Measurements from ENCODE around the gene TMEM151A. TPM values are rescaled to one million over a fixed set of nuclear protein-coding genes. Genes with fewer than 3 reads are reported as not detected.

The TMEM151A gene
- total RNA-seq, 2 donors from 2014 or later, result 0.27 TPM; not detected in 1

GRCh38 chr11:66321606-66322005 lies 29.9 kb downstream of the TMEM151A start:
- Histone ChIP-seq H3K4me1 (ENCODE audit: control insufficient read depth in 1 of 2, low read depth in 2 of 2) (peaks cover 8 to 18% of the 10 kb centered on the region in 2 donors), H3K9me3 (no peaks in the 10 kb centered on the region), H3K27me3 (replicated peaks; ENCODE audit: insufficient read depth) (no peaks in the 10 kb centered on the region), H3K36me3 (no peaks in the 10 kb centered on the region), H3K4me3 (no peak overlapping the region), H3K27ac (no peak overlapping the region)
- no peak for TF ChIP-seq CTCF (IDR thresholded peaks at IDR 0.05)
- ATAC-seq (ENCODE audit: insufficient number of reproducible peaks, low FRiP score, low read depth) (no peak), DNase-seq (ENCODE audit: low spot score) (no peak)

GRCh38 chr11:66322732-66323427 lies 31.2 kb downstream of the TMEM151A start:
- Histone ChIP-seq H3K27me3 (replicated peaks; ENCODE audit: insufficient read depth) (no peaks in the 10 kb centered on the region), H3K9me3 (no peaks in the 10 kb centered on the region), H3K36me3 (no peaks in the 10 kb centered on the region), H3K27ac (no peak overlapping the region), H3K4me1 (ENCODE audit: control insufficient read depth in 1 of 2, low read depth in 2 of 2) (peaks cover under 1 to 9% of the 10 kb centered on the region in 2 donors), H3K4me3 (no peak overlapping the region)
- DNase-seq (ENCODE audit: low spot score) (no peak), ATAC-seq (ENCODE audit: insufficient number of reproducible peaks, low FRiP score, low read depth) (no peak)
- no peak for TF ChIP-seq CTCF (IDR thresholded peaks at IDR 0.05)

- no peaks in the 10 kb centered on the region for H3K9me3 ChIP-seq
- H3K4me1 ChIP-seq (ENCODE audit: control insufficient read depth in 1 of 2, low read depth in 2 of 2), result peaks cover 0 to 9% of the 10 kb centered on the region in 2 donors
Observed at GRCh38 chr11:66323684-66324083, 32.0 kb downstream of the TMEM151A start.

GRCh38 chr11:66324664-66325063 lies 33.0 kb downstream of the TMEM151A start:
- no peak for TF ChIP-seq CTCF (IDR thresholded peaks at IDR 0.05)
- ATAC-seq (ENCODE audit: insufficient number of reproducible peaks, low FRiP score, low read depth) (no peak), DNase-seq (ENCODE audit: low spot score) (no peak)
- peaks cover 0 to 12% of the 10 kb centered on the region in 2 donors for H3K4me1 ChIP-seq (ENCODE audit: control insufficient read depth in 1 of 2, low read depth in 2 of 2)
- H3K36me3 ChIP-seq, result no peaks in the 10 kb centered on the region
- no peaks in the 10 kb centered on the region for H3K9me3 ChIP-seq
- H3K27me3 ChIP-seq (replicated peaks; ENCODE audit: insufficient read depth), result no peaks in the 10 kb centered on the region
- H3K4me3 ChIP-seq, result no peak overlapping the region
- H3K27ac ChIP-seq, result no peak overlapping the region

More at GRCh38 chr11:66323684-66324083, 32.0 kb downstream of the TMEM151A start:
- ATAC-seq (ENCODE audit: insufficient number of reproducible peaks, low FRiP score, low read depth), result no peak
- H3K27me3 ChIP-seq (replicated peaks; ENCODE audit: insufficient read depth), result no peaks in the 10 kb centered on the region
- TF ChIP-seq CTCF (IDR thresholded peaks at IDR 0.05), result no peak
- H3K36me3 ChIP-seq, result no peaks in the 10 kb centered on the region
- H3K4me3 ChIP-seq, result no peak overlapping the region
- DNase-seq (ENCODE audit: low spot score), result no peak
- H3K27ac ChIP-seq, result no peak overlapping the region

- Histone ChIP-seq H3K36me3 (no peaks in the 10 kb centered on the region), H3K27ac (no peak overlapping the region), H3K9me3 (no peaks in the 10 kb centered on the region), H3K4me1 (ENCODE audit: control insufficient read depth in 1 of 2, low read depth in 2 of 2) (peaks cover 0 to 12% of the 10 kb centered on the region in 2 donors), H3K27me3 (replicated peaks; ENCODE audit: insufficient read depth) (no peaks in the 10 kb centered on the region), H3K4me3 (no peak overlapping the region)
- no peak for TF ChIP-seq CTCF (IDR thresholded peaks at IDR 0.05)
- ATAC-seq (ENCODE audit: insufficient number of reproducible peaks, low FRiP score, low read depth) (no peak), DNase-seq (ENCODE audit: low spot score) (no peak)
Observed at GRCh38 chr11:66325263-66325671, 33.6 kb downstream of the TMEM151A start.

Data from thoracic aorta (tissue), 2 donors.